Measurements from ENCODE around the gene ANKRD9.

ANKRD9 gene

DNA sequence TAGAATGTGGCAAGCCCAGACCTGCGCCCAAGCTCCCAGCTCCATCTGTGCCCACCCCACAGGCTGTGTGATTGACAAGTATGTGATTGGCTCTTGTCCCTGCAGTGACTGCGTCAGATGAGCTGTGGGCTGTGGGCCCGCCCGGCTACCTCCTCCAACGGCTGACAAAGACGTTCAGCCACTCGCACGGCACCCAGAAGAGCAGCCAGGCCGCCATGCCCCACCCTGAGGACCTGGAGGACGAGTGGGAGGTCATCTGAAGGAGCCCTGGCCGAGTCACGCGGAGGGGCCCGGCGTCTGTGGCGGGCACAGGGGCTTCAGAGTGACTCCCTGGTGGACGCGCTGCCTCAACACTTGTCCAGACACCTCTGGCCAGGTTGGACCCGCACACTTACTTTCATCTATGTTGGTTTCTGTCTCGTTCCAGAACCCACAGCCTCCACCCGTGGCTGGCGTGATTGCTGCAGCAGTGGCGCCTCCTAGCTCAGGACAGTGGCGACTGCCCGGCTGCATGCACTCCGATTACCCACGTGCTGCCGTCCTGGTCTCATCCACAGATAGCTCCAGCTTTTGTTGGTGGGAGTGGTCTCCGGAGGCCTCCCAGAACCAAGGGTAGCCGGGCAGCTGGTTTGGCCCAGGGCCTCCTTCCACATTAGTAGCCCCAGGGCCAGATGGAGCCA is 11.4 kb downstream of the ANKRD9 start:
- no peak for DNase-seq

DNA sequence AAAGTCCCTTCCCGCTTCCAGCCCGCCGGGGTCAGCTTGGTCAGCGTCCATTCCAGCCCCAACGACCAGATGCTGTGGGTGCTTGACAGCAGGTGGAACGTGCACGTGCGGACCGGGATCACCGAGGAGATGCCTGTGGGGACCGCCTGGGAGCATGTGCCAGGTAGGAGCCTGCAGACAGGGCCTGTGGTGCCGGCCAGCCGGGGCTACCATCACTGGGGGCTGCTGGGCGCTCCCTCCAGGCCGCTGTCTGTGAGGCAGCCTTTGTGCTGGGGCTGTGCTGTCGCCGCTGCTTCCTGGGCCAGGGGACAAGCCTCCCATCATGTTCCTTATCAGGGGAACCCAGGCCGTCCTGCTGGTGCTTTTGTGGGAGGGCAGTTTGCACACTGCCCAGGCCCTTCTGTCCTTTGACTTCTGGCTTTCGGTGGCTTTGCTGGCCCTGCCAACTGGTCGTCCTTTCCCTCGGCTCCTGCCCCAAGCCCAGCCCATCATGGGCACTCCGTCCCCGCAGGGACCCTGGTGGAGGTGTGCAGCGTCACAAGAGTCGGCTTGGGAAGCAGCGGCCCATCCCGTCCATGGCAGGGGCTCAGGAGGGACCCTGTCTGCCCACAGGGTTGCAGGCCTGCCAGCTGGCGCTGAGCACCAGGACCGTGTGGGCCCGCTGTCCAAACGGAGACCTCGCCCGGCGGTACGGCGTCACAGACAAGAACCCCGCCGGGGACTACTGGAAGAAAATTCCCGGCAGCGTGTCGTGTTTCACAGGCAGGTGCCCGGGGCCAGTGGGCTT is 12.4 kb downstream of the ANKRD9 start:
- no peak for DNase-seq

DNA sequence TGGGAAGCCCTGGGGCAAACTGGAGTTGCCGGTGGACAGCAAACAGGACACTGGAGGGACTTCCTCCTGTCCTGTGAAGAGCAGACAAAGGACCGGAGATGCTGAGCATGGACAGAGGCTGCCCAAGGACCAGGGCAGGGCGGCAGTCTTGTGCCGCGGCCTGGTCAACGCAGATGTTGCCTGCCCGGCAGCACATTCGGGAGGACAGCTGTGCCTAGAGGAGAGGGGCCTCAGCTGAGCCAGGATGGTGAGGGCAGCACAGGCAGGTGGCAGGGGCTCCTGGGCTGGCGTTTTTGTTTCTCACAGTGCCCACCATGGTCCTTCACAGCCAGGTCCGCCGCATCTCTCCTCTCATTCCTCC is 13.3 kb downstream of the ANKRD9 start:
- no peak for DNase-seq

DNA sequence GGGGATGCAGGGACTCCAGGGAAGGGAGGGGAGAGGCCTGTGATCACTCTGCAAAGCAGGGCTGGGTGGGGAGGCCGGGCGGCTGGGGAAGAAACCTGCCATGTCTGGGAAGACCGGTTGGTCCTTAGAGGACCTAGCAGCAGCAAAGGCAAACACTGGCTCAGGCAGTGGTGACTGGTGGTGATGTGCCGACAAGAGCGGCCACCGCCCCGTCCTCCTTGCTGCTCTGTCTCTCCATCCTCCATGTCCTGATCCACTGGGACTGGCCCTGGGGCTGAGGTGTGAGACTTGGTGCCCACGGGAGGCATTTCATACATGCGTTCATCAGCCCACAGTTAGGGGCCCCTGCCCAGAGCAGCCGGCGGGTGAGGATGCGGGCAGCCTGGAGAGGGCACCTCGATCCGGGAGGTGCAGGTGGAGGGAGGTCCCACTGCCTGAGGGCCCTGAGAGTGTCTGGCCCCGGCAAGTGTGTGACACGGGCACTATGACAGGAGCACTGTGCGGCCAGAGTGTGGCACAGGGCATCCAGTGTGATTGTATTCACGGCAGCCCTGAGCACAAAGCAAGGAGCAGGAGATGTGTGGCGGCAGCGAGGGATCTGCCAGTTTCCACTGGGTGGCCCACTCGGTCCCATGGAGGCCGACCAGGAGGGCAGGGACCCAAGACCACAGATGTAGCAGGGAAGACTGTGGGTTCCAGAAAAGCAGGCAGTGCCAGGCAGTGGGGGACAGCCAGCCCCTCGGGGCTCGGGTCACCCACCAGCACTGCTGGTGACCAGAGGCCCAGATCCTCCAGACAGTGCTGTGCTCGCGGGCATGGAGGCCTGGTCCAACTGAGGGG is 13.9 kb downstream of the ANKRD9 start:
- no peak for DNase-seq

DNA sequence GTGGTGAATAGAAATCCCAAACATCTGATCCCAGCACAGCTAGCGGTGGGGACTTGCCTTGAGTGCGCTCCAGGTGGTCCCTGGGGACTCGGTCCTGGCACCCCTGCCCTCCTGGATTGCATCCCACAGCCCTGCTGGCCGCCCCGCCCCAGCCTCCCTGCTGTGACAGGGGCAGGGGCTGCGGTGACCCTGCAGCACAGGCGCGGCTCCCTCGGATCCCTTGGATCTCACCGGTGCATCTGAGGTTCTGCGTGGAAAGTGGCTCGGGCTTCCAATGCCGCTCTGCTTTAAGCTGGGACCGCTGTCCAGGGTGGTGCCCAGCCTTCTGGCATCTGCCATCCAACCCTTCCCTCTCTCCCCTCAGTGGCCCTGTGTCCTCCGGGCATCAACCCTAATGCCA is 16.0 kb downstream of the ANKRD9 start:
- DNase-seq = no peak

DNA sequence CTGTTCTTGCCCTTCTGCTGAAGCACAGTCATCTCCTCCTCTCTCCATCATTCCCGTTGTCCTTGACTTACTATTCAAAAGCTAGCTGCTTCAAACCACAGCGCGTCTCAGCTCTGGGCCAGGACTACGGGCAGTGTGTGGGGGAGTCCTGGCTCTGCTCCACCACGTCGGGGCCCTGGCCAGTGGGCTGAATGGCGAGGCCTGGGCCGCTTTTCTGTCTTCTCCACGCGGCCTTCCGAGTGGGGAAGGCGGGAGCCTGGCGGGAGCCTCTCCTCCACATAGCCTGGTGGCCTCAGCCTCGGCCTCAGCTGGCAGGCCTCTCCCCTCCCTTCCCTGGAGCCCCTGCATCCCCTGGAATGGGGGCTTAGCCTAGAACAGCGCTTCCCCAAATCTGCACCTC is 16.5 kb downstream of the ANKRD9 start:
- DNase-seq = no peak

DNA sequence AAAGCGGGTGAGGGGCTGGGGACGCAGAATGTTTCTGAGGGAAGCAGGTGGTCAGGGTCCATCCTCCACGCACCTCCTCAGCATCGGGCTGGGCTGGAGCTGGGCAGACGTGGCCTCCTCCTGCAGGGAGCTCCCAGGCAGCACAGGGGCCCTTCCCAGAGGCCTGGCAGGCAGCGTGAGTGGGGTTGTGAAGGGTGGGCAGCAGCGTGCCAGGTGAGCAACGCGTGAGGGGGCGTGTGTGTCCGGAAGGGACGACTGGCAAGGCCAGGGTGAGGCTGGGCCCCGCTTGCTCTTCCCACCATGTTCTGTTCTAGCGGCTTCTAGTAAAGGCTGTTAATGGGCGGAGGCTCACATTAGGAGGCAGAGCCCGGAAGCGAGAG is 17.1 kb downstream of the ANKRD9 start:
- DNase-seq = no peak

DNA sequence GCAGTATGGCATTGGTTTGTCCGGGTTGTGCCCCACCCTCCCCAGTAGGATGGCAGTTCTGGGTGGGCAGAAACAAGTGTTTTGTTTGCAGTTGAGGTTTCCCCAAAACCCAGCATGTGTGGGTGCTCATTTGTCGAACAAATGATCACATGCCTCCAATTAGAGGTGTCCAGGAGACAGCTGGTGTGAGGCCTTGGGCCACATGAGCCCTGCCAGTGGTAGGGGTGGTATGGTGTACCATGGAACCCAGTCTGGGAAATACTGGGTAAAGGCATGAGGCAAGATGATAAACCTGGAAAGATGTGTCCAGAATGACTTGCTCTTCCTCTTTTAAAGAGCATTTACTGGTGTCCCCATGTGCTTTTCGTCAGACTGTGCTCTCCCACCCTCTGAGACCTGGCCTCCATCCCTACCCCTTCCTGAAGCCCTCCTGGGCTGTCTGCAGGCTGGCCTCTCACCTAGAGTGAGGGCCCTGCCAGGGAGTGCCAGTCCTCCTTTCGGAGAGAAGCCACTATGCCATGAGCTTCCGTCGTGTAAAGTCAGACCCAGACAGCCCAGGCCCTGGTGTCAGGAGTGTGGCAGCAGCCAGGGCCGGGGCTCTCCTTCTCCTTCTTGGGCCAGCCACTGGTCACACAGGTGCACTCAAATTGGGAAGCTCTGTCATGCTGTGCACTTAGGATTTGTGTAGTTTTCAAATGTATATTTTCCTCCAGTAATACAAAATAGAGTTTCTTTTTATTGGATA is 17.6 kb downstream of the ANKRD9 start:
- DNase-seq = no peak

DNA sequence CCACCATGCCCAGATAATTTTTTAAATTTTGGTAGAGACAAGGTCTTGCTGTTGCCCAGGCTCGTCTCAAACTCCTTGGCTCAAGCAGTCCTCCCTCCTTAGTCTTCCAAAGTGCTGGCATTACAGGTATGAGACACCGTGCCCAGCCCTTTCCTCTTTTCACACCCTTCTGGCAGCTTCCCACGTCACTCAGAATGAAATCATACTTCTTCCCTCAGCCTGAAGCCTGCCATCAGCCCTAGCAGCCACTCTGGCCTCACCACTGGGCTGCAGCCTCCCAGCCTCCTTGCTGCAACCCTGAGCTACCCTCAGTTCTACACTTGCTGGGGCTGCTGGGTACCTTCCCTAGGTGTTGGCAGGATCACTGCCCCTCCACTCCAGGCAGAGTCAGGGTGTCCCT is 18.2 kb downstream of the ANKRD9 start:
- no peak for DNase-seq

DNA sequence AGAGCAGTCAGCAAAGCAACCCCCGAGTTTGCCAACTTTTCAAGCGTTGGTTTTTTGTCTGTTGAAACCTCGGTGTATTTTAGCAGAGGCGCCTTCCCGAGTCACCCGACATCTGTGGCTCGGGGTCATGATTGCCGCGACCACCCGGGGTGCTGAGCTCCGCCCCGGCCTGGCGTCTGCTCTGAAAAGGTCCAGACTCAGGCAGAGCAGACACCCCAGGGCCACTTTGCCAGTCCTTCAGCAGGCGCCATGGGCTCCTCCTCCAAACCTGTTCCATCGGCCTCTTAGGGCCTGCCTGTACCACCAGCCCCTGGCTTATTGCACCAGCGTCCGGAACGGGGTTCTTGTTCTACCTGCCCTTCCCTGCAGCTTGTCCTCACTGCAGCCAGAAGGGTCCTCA is 19.1 kb downstream of the ANKRD9 start:
- DNase-seq = no peak

DNA sequence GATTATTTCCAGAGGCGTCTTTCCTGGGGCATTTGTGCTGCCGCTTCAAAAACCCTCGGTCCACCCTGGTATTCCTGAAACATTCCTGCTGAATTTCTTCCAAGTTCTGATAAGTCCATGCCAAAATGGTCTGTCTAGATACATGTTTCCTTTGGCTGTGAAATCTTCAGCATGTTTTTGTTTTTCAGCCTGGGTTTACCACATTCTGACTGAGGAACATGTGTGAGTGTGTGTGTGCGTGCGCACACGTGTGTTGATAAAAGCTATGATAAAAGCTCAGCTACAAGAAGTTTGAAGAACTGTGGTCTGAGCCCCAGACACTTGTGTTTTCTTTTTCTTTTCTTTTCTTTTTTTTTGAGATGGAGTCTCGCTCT is 22.4 kb downstream of the ANKRD9 start:
- no peak for DNase-seq

DNA sequence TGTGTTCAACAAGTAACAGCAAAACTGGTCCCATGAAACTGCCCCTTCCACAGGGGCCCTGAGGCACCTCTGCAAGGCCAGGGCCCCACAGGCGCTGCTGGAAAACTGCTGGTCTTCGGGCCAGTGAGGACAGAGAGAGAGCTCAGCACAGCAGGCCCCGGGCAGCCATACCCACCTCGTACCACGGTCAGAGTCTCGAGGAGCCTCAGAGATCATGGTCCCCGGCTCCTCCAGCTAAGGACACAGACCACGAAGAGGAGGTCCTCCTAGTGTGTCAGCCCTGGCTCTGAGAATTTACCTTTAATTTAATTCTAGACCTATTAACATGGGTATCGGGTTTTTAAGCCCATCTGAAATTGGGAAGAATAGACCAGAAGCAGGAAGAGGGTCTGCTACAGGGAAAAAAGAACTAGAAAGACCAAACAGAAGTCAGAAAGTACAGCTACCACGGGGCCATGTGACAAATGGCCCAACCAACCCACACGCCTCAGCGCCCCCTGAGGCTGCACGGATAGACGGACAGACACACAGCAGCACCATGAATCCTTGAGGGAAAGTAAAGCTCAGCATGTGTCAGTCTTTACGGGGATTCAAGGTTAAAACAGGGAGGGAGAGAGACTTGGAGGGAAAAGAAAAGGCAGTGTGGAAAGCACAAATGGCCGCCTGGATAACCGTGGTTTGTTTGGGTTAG is 22.9 kb downstream of the ANKRD9 start:
- DNase-seq = no peak

DNA sequence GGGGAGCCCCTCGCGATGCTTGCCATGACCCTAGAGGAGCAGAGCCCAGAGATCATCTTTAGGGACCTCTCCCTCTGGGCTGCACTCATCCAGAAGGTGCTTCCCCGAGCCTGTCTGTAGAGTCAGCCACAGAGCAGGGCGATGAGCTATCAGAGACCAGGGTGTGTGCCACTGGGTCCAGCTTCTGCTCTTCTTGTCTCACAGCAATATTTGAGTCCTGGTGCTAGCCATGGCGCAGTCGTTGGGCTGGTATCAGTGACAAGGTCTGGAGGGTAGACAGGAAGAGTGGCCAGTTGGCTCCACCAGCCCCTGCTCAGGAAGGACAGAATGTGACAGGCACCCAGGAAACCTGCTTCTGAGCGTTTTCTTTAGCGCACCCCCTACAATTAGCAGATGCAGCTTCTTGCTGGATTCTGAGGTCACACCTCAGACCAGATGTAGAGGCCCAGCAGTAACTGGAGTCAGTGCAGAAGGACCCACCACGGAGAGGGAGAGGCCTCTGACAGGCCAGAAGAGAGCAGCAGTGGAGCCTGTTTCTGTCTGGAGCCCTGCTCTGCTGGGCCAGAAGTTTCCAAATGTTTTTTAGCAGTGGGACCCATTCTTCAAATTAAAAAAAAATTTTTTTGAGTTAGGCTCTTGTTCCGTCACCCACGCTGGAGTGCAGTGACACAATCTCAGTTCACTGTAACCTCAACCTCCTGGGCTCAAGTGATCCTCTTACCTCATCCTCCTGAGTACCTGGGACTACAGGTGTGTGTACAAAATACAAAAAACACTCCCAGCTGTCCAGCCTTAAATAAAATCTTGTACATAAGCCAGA is 23.7 kb downstream of the ANKRD9 start:
- DNase-seq = no peak

DNA sequence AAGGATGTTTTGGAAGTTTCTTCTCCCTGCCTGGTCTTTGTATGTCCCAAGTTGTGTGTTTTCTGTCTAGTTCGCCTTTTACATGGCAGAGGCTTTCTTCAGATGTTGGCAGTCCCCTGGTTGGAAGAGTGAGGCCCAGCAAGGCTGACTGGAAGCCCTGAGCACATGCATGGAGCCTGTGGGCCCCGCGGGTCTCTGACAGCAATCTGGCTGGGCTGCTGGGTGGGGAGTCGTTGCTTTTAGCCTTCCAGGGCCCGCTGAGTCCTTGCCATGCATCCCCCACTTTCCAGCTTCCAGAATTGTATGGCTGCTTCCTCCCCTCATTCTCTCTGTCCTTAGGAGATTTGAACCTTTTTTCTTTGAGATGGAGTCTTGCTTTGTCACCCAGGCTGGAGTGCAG is 25.3 kb downstream of the ANKRD9 start:
- DNase-seq = no peak

DNA sequence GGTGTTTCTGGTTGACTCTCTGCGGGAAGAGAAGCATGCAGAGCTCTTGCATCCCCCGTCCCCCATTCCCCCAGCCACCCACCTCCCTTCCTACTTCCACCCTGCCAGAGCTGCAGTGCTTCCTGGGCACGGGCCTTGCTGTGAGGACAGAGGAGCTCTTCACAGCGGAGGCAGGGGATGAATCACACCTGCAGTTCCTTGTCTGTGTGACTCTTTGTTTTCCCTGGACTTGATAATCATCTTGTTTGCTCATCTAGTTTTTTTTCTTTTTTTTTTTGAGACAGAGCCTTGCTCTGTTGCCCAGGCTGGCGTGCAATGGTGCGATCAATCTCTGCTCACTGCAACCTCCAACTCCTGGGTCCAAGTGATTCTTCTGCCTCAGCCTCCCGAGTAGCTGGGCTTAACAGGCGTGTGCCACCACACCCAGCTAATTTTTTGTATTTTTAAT is 27.8 kb downstream of the ANKRD9 start:
- DNase-seq = no peak

DNA sequence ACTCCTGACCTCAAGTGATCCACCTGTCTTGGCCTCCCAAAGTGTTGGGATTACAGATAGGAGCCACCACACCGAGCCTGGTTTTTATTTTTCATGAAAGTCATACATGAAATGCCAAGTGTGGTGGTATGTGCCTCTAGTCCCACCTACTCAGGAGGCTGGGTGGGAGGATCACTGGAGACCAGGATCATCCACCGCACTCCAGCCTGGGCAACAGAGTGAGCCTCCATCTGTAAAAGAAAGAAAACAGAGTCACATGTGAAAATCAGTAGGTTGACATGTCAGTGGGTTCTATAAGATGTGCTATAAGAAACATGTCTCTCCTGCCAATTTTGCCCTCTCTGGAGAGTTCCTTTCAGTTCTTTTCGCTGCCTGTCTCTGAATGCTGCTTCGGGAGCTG is 28.2 kb downstream of the ANKRD9 start:
- no peak for DNase-seq

DNA sequence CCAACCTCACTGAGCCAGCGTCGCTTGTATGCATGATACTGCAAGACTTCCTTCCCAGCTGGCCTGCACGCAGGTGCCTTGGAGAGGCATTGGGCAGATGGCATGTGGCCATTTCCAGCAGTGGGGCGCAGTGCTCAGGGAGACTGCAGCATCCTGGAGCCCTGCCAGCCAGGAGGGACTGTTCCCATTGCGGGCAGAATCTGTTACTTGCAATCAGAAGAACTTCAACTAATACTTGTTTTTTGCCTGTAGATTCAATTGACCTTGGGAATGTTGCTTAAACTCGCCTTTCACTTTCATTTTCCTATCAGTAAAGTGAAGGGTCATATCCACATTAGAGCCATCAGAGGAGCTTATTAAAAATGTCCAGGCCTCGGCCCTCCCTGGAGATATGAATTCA is 29.8 kb downstream of the ANKRD9 start:
- DNase-seq = no peak

DNA sequence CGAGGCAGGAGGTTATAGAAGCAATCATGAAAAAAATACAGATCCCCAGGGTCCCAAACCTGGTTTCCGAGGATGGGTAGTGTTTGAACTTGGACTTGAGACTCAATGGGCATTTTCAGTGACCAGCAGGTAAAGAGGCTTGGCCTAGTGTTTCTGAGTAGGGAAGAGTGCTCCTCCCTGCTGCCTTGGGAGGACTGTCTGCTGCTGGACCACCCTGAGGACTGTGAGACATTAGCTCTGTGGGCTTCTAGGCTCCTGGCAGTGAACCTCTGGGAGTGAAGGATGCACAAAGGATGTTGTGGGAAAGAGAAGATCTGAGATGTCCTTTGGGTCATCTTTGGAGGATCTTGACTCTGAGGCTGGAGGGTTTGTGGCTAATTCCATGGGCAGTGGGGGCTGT is 30.5 kb downstream of the ANKRD9 start:
- DNase-seq = no peak

DNA sequence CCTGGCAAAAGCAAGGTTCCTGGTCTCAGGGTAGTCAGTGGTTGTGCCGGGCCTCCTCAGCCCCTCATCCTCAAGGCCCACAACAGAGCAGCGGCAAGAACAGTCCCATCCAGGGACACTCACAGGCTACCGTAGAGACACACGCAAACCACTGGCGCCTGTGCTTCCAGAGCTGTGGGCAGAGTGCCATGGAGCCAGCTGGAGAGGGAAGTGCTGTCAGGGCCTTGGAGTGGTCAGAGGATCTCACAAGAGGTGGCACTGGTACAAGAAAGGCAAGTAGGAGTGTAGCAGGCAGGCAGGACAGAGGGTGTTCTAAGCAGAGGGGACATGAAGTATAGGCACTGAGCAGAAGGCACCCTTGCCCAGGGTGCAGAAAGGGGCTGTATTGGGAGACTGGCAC is 34.6 kb downstream of the ANKRD9 start:
- no peak for DNase-seq

DNA sequence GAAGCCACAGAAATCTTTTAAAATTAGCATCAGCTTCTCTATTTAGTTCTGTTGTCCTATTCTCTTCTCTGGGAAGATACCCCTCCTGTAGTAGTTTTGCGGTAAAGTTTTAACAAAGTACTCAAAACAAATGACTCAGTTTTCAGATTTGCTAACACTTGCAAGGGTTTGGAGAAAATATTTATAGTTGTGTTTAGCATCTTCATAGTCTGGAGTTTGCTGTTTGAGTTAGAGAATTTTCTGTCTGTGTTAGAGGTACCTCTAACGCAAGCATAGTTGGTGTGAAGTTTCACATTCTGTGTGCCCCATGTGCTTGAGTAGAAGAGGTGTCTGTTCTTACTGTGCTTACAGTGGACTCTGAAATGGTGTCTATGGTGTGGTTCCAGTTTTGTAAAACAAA is 36.0 kb downstream of the ANKRD9 start:
- no peak for DNase-seq

DNA sequence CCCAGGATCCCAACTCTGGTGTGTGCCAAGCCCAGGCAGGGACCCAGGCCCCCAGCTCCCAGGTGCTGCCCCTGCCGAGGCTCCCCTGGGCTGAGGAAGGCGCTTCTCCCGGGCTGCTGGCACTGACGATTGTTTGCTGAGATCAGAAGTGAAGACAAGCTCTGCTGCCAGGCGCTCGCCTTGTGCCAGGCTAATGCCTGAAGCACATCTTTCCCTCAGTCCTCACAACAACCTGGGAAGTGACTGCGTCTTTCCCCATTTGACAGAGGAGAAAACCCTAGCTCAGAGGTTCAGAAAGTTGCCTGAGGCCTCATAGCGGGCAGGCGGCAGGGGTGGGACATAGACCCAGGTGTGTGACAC is 36.8 kb downstream of the ANKRD9 start:
- DNase-seq = no peak

Measured in activated CD8-positive, alpha-beta memory T cell treated with anti-CD3 and anti-CD28 coated beads, Interleukin-2, amount 50 U/mL, for 4 hours (primary cell).